ENCODE results near the gene TUBB4B. TPM values are rescaled to one million over a fixed set of nuclear protein-coding genes. Genes with fewer than 3 reads are reported as not detected.

The TUBB4B gene
- total RNA-seq, 1 experiment from 2014 or later, result 714 TPM

GRCh38 chr9:137201205-137201868, 39.8 kb upstream of the TUBB4B start:
- ChIA-PET CTCF (interaction anchor here (0.6 to 1.0 kb wide), 3 partner anchors 12 to 35 kb away, joined by 3 to 9 read pairs (median 4); no protein-coding TSS in a partner anchor), POLR2A (ENCODE audit: low non-redundant PET) (no interaction called here)
- BruUV-seq (replicated peaks), result no TSS peak
- intact Hi-C loops (cut with micrococcal nuclease; ENCODE audit: unreplicated experiment), result loop anchor here (2.0 kb wide), 1 partner anchor 39 kb away; the partner anchor contains the start of gene TUBB4B
- no peak for DNase-seq (ENCODE audit: low spot score)
- peaks cover 6% of the 10 kb centered on the region for H3K36me3 ChIP-seq (ENCODE audit: insufficient read depth, low read length, poor library complexity, severe bottlenecking)
- peak overlapping the region; percentile 59 for H3K4me3 ChIP-seq (ENCODE audit: low read depth, low read length, poor library complexity, severe bottlenecking)
- H3K9me3 ChIP-seq (ENCODE audit: low read depth, low read length, poor library complexity, severe bottlenecking), result no peaks in the 10 kb centered on the region
- no peak for TF ChIP-seq CTCF (conservative IDR thresholded peaks at IDR 0.05; ENCODE audit: low read depth, low read length)
- no peak for TF ChIP-seq EZH2 (IDR thresholded peaks at IDR 0.05; ENCODE audit: borderline replicate concordance, low read depth, low read length, poor library complexity, severe bottlenecking)
- H3K4me1 ChIP-seq (ENCODE audit: insufficient read depth, low read length, poor library complexity, severe bottlenecking), result peaks cover 37% of the 10 kb centered on the region
- peak overlapping the region; percentile 76 for H3K27ac ChIP-seq (ENCODE audit: low read depth, low read length, poor library complexity, severe bottlenecking)
- H3K27me3 ChIP-seq (replicated peaks; ENCODE audit: insufficient read depth, low read depth, low read length, poor library complexity), result no peaks in the 10 kb centered on the region

DNA sequence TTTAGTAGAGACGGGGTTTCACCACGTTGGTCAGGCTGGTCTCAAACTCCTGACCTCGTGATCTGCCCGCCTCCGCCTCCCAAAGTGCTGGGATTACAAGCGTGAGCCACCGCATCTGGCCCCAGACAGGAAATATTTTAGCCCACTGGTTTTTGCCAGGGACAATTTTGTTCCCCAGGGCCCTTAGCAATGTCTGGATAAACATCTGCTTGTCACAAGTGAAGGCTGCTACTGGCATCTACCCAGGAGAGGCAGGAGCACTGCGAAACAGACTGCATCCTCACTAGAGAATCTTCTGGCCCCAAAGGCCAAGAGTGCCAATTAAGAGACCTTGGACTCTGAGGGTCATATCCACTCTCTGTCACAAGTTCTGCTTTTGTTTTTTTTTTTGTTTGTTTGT, 38.1 kb upstream of the TUBB4B start:
- no peak overlapping the region for H3K27ac ChIP-seq (ENCODE audit: low read depth, low read length, poor library complexity, severe bottlenecking)
- no peak for DNase-seq (ENCODE audit: low spot score)
- ChIA-PET CTCF (no interaction called here), POLR2A (ENCODE audit: low non-redundant PET) (no interaction called here)
- intact Hi-C loops (cut with micrococcal nuclease; ENCODE audit: unreplicated experiment), result no loop called here
- no peaks in the 10 kb centered on the region for H3K9me3 ChIP-seq (ENCODE audit: low read depth, low read length, poor library complexity, severe bottlenecking)
- H3K4me1 ChIP-seq (ENCODE audit: insufficient read depth, low read length, poor library complexity, severe bottlenecking), result peaks cover 43% of the 10 kb centered on the region
- no peak overlapping the region for H3K4me3 ChIP-seq (ENCODE audit: low read depth, low read length, poor library complexity, severe bottlenecking)
- BruUV-seq (replicated peaks), result no TSS peak
- no peak for TF ChIP-seq CTCF (conservative IDR thresholded peaks at IDR 0.05; ENCODE audit: low read depth, low read length)
- TF ChIP-seq EZH2 (IDR thresholded peaks at IDR 0.05; ENCODE audit: borderline replicate concordance, low read depth, low read length, poor library complexity, severe bottlenecking), result no peak
- H3K36me3 ChIP-seq (ENCODE audit: insufficient read depth, low read length, poor library complexity, severe bottlenecking), result peaks cover 6% of the 10 kb centered on the region
- no peaks in the 10 kb centered on the region for H3K27me3 ChIP-seq (replicated peaks; ENCODE audit: insufficient read depth, low read depth, low read length, poor library complexity)

GRCh38 chr9:137204731-137205125, 36.4 kb upstream of the TUBB4B start:
- H3K36me3 ChIP-seq (ENCODE audit: insufficient read depth, low read length, poor library complexity, severe bottlenecking), result peaks cover 6% of the 10 kb centered on the region
- no peaks in the 10 kb centered on the region for H3K27me3 ChIP-seq (replicated peaks; ENCODE audit: insufficient read depth, low read depth, low read length, poor library complexity)
- peaks cover 32% of the 10 kb centered on the region for H3K4me1 ChIP-seq (ENCODE audit: insufficient read depth, low read length, poor library complexity, severe bottlenecking)
- ChIA-PET POLR2A (ENCODE audit: low non-redundant PET) (interaction anchor here (0.7 kb wide), 1 partner anchor 32 kb away, joined by 7 read pairs; no protein-coding TSS in a partner anchor), CTCF (interaction anchor here (1.2 kb wide), 1 partner anchor 32 kb away, joined by 3 read pairs; no protein-coding TSS in a partner anchor)
- no peak for DNase-seq (ENCODE audit: low spot score)
- peak overlapping the region; percentile 88 for H3K27ac ChIP-seq (ENCODE audit: low read depth, low read length, poor library complexity, severe bottlenecking)
- no TSS peak for BruUV-seq (replicated peaks)
- peak overlapping the region; percentile 97 for H3K4me3 ChIP-seq (ENCODE audit: low read depth, low read length, poor library complexity, severe bottlenecking)
- no peaks in the 10 kb centered on the region for H3K9me3 ChIP-seq (ENCODE audit: low read depth, low read length, poor library complexity, severe bottlenecking)
- intact Hi-C loops (cut with micrococcal nuclease; ENCODE audit: unreplicated experiment), result no loop called here
- TF ChIP-seq EZH2 (IDR thresholded peaks at IDR 0.05; ENCODE audit: borderline replicate concordance, low read depth, low read length, poor library complexity, severe bottlenecking), result no peak
- TF ChIP-seq CTCF (conservative IDR thresholded peaks at IDR 0.05; ENCODE audit: low read depth, low read length), result no peak
